GM19455 (cell line): ENCODE measurements around the gene CALML6.

ENCODE experiments used
- ATAC-seq: cut with Tn5 transposase; IDR thresholded peaks from one replicate; pipeline ENCODE4 v1.9.1; 2021; ENCODE audit not compliant: unreplicated experiment

Gene CALML6

GRCh38 chr1:1941868-1942752, 27.1 kb downstream of the CALML6 start:
- no peak for ATAC-seq

DNA sequence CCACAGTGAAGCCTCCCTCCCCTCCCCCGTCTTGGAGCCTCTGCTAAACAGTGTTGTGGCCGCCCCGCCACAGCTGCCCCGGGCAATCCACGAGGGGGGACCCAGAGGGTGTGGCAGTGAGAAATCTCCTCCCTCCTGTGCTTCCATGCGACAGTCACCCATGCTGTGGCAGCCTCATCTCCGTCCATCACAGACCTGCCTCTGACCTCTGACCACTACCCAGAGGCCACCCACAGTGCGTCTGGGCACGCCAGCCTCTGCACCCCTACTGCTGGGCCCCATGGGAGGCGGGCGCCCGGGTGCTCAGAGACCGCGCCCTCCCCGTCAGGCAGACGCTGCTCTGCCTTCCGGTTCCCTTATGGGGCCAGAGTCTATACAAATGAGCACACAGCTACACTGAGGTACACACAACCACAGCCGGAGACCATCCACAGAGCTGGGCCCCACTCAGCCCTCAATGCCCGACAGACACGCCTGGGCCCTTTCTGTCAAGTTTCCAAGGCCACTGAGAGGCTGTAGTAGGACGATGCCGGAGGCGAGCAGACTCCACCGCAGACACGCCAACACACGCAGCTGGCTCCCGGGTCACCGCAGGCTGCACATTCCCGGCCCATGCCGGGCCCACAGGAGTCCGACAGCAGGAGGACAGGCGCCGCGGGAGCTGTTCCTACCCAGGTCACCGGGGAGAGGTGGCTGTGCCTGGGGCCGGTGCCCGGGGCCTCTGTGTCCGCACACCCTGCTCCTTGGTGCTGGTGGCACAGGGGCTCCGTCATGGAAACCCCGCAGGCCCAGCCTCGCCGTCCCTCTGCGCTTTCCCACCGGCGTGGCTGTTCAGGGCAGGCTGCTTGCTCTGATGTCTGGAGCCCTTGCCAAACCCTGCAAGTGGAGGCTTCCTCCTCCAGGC, 27.9 kb downstream of the CALML6 start:
- no peak for ATAC-seq

DNA sequence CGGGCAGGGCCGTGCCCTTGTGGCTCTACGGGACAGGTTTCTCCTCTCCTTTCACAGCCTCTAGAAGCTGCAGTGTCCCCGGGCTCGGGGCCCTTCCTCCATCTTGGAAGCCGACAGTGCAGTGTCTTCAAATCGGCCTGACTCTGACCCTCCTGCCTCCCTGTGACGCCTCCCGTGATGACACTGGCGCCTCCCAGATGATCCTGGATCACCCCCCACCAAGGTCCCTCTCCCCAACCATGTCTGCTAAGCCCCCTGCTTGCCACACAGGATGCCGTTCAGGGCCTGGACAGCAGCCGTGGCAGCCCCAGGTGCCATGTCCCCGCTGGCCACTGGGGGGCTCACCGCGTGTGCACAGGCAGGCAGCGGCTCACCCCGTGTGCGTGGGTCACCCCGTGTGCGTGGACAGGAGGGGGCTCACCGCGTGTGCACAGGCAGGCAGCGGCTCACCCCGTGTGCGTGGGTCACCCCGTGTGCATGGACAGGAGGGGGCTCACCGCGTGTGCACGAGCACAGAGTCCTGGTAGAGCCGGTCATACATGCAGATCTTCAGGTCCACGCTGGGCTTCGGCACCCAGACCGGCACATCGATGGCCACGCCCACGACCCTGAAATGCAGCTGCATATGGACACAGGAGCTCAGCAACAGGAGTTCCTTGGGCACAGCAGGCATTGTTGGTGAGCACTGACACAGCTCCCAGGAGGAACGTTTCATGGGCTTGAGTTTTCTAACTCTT, 28.9 kb downstream of the CALML6 start:
- no peak for ATAC-seq

- ATAC-seq, result no peak
Measured at GRCh38 chr1:1945782-1946393, 30.8 kb downstream of the CALML6 start.

- ATAC-seq, result no peak
Measured at GRCh38 chr1:1946540-1946939, 31.5 kb downstream of the CALML6 start.

- ATAC-seq, result no peak
Measured at GRCh38 chr1:1947493-1947892, 32.4 kb downstream of the CALML6 start.

- no peak for ATAC-seq
Measured at GRCh38 chr1:1948783-1949182, 33.7 kb downstream of the CALML6 start.

GRCh38 chr1:1950940-1951339, 35.9 kb downstream of the CALML6 start:
- no peak for ATAC-seq

- ATAC-seq, result no peak
Measured at GRCh38 chr1:1954015-1954414, 39.0 kb downstream of the CALML6 start.

- no peak for ATAC-seq
Measured at GRCh38 chr1:1954831-1955441, 39.9 kb downstream of the CALML6 start.

DNA sequence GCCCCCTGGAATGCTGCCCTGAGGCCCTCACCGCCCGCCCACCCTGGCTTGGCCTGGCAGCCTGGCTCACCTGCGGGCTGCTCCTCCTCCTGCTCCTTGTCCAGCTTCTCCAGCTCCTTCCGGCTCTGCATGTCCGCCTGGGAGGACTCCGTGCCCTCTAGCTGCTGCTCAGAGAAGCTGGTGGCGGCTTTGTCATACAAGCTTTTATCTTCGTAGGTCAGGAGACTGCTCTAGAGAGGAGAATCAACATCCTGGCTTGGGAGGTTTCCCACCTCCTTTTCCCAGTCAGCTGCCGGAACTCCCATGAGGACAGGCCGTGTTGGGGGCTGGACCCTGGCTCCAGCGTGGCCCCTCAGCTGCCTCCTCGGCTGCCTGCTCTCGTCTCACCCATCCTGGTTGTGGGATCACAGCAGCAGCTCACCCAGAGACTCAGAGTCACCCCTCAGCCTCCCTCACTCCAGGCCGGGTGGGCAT, 40.6 kb downstream of the CALML6 start:
- no peak for ATAC-seq

GRCh38 chr1:1956101-1956500, 41.0 kb downstream of the CALML6 start:
- ATAC-seq, result no peak

DNA sequence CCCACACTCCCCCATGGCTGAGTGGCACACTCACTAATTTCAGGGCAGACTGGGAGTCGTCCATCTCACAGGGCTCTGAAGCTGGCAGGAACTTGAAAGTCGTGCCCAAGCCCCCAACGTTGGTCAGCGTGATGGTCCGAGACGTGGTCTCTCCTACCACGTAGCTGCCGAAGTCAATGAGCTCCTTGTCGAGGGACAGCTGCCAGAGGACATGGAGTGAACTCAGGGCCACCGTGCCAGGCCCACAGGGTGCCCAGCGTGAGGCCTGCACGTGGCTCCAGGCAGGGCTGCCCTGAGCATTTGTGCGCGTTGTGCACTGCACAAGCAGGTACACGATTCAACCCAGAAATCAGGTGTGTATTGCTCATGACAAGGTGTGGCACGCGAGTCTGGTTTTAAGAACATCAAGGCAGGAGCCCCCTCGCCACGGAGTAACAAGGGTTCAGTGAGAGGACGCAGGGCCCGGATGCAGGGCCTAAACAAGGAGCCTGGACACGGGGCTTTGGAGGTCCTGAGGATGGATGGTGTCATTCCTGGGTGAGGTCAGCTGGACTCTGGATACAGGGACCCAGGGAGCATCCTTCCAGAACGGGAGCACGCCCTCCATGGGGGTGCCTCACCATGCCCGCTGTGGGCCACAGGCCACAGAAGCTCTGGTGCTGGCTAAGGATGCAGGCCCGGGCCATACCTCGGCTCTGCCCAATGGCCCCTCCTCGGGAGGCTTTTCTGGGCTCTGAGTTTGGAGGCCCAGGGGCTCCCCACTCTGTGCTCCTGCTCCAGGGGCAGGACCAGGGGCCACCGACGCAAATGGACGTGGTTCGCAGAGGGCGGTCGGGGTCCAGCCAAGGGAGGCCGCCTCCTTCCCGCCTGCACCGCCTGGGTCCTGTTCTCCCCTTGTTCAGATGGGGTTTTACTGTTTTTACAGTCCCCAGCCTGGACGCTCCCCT, 41.8 kb downstream of the CALML6 start:
- ATAC-seq, result no peak

- ATAC-seq, result no peak
Measured at GRCh38 chr1:1957533-1957961, 42.5 kb downstream of the CALML6 start.

GRCh38 chr1:1958071-1958541, 43.0 kb downstream of the CALML6 start:
- no peak for ATAC-seq

DNA sequence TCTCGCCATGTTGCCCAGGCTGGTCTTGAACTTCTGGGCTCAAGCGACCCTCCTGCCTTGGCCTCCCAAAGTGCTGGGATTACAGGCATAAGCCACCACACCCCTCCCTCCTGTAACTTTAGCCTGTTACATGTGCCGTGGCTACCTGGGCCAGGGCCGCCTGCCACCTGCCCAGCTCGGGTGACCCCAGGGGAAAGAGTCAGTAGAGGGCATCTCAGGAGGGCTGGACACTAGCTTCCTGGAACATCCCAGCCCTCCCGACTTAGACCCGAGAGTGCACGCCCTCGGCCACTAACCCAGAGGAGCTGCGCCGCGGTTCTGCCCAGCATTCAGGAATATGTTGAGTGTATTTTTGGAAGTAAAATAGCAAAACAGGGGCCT, 44.4 kb downstream of the CALML6 start:
- ATAC-seq, result no peak

- ATAC-seq, result no peak
Measured at GRCh38 chr1:1959840-1960479, 44.9 kb downstream of the CALML6 start.

DNA sequence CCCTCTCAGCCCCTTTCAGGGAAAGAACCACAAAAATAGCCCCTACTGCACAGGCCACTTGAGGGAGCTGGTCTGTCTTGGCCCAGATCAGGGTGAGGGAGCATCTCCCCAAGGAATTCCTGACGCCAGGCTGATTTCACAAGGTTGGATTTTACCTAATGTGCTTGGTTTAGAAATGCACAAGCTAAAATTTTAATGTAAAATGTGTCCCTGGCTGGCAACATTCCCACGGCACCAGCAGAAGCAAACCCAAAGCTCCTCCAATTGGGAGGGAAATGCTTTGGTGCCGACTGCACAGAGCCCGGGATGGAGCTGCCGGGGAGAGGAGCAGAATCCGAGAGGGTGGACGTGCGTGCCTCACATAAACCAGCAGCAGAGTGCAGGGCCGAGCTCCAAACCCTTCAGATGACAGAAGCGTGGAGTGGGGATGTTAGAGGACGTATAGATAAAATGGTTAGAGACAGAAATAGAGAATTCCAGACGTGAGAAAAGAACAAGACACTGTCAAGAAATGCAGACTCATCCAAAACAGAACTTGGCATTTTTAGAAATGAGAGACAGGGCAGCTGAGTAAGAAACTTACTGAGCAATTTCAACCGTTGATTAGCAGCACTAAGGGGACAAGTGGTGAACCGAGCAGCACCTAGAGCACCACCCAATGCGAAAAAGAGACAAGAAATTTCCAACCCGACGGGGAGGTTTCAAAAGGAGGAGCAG, 45.6 kb downstream of the CALML6 start:
- ATAC-seq, result no peak
